Stimulated activated CD4-positive, alpha-beta T cell treated with anti-CD3 and anti-CD28 coated beads, Interleukin-1b, Interleukin-23, amount 100 ng/mL, for 48 hours (primary cell): Measurements from ENCODE around the gene KCTD8.

Experiments used
- DNase-seq: peaks from one replicate; pipeline ENCODE4 v3.0.0-alpha.2; 2020

KCTD8 gene

GRCh38 chr4:44448521-44449461 lies at the start of gene KCTD8:
Gene KCTD8 (minus strand): TSS chr4:44448809.
- DNase-seq: peak; percentile 76

- no peak for DNase-seq
Observed at GRCh38 chr4:44494810-44495701, 46.4 kb upstream of the KCTD8 start.

- no peak for DNase-seq
Observed at GRCh38 chr4:44493924-44494323, 45.3 kb upstream of the KCTD8 start.

GRCh38 chr4:44487341-44487740 lies 38.7 kb upstream of the KCTD8 start:
- no peak for DNase-seq

- DNase-seq: no peak
Observed at GRCh38 chr4:44479731-44480130, 31.1 kb upstream of the KCTD8 start.

GRCh38 chr4:44462259-44462658 lies 13.7 kb upstream of the KCTD8 start:
- DNase-seq: no peak

- peak; percentile 1 for DNase-seq
Observed at GRCh38 chr4:44447563-44448504, 775 bp downstream of the KCTD8 start.

- DNase-seq: no peak
Observed at GRCh38 chr4:44446801-44447562, 1.6 kb downstream of the KCTD8 start.

GRCh38 chr4:44446191-44446590 lies 2.4 kb downstream of the KCTD8 start:
- DNase-seq: no peak

- no peak for DNase-seq
Observed at GRCh38 chr4:44438687-44439086, 9.9 kb downstream of the KCTD8 start.

GRCh38 chr4:44434247-44434646 lies 14.4 kb downstream of the KCTD8 start:
- DNase-seq: no peak

- no peak for DNase-seq
Observed at GRCh38 chr4:44425614-44426208, 22.9 kb downstream of the KCTD8 start.

- DNase-seq: no peak
Observed at GRCh38 chr4:44422912-44423311, 25.7 kb downstream of the KCTD8 start.

GRCh38 chr4:44421330-44422065 lies 27.1 kb downstream of the KCTD8 start:
- DNase-seq: no peak

GRCh38 chr4:44415251-44415650 lies 33.4 kb downstream of the KCTD8 start:
- DNase-seq: no peak

- DNase-seq: no peak
Observed at GRCh38 chr4:44368413-44369167, 80.0 kb downstream of the KCTD8 start.

- no peak for DNase-seq
Observed at GRCh38 chr4:44354172-44354571, 94.4 kb downstream of the KCTD8 start.

- DNase-seq: no peak
Observed at GRCh38 chr4:44351069-44351468, 97.5 kb downstream of the KCTD8 start.

- no peak for DNase-seq
Observed at GRCh38 chr4:44342800-44343199, 105.8 kb downstream of the KCTD8 start.

- DNase-seq: no peak
Observed at GRCh38 chr4:44326741-44327140, 121.9 kb downstream of the KCTD8 start.
